ENCODE measurements around the gene CH25H. TPM values are rescaled to one million over a fixed set of nuclear protein-coding genes. Genes with fewer than 3 reads are reported as not detected.
"Not testable (repeated sequence)": the region's sequence is repeated elsewhere in the genome, so short reads cannot be mapped to it uniquely, and the experiment has no call there.

CH25H gene
- total RNA-seq, 2 donors from 2014 or later: 2.7 to 5.6 TPM

DNA sequence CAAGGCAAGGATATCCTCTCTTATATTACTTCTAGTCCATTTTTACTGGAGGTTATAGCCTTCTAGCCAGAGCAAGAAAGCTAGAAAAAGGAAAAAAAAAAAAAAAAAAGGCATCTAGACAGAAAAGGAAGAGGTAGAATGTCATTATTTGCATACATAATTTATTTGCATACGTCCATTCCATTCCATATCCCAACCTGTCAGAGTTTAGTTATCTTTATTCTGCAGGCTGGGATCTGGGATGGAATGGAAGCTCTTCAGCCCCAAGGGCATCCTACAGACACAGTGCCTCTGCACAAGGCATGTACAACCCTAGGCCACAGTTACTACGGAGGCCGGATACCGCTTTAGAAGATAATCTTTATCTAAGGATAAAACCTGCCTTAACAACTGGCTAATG, 9.6 kb downstream of the CH25H start:
- ATAC-seq (ENCODE audit: insufficient number of reproducible peaks, low FRiP score, low read depth) (no peak), DNase-seq (ENCODE audit: low spot score) (no peak)
- H3K27me3 ChIP-seq (replicated peaks; ENCODE audit: insufficient read depth): no peaks in the 10 kb centered on the region
- H3K9me3 ChIP-seq: no peaks in the 10 kb centered on the region
- H3K27ac ChIP-seq: no peak overlapping the region
- TF ChIP-seq, protein P1, sequence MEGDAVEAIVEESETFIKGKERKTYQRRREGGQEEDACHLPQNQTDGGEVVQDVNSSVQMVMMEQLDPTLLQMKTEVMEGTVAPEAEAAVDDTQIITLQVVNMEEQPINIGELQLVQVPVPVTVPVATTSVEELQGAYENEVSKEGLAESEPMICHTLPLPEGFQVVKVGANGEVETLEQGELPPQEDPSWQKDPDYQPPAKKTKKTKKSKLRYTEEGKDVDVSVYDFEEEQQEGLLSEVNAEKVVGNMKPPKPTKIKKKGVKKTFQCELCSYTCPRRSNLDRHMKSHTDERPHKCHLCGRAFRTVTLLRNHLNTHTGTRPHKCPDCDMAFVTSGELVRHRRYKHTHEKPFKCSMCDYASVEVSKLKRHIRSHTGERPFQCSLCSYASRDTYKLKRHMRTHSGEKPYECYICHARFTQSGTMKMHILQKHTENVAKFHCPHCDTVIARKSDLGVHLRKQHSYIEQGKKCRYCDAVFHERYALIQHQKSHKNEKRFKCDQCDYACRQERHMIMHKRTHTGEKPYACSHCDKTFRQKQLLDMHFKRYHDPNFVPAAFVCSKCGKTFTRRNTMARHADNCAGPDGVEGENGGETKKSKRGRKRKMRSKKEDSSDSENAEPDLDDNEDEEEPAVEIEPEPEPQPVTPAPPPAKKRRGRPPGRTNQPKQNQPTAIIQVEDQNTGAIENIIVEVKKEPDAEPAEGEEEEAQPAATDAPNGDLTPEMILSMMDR (IDR thresholded peaks at IDR 0.05): no peak
- H3K36me3 ChIP-seq: no peaks in the 10 kb centered on the region
- H3K4me1 ChIP-seq (ENCODE audit: control insufficient read depth in 1 of 2, low read depth in 2 of 2): no peaks in the 10 kb centered on the region
- no peak overlapping the region for H3K4me3 ChIP-seq

DNA sequence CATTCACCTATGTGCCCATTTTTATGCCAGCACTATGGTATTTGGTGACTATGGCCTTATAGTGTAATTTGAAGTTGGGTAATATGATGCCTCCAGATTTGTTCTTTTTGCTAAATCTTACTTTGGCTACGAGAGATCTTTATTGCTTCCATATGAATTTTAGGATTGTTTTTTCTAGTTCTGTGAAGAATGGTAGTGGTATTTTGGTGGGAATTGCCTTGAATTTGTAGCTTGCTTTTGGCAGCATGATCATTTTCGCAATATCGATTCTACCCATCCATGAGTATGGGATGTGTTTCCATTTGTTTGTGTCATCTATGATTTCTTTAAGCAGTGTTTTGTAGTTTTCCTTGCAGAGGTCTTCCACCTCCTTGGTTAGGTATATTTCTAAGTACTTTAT, 15.8 kb downstream of the CH25H start:
- H3K9me3 ChIP-seq; H3K4me1 ChIP-seq (ENCODE audit: control insufficient read depth in 1 of 2, low read depth in 2 of 2); H3K4me3 ChIP-seq; DNase-seq (ENCODE audit: low spot score); H3K36me3 ChIP-seq; ATAC-seq (ENCODE audit: insufficient number of reproducible peaks, low FRiP score, low read depth); H3K27me3 ChIP-seq (replicated peaks; ENCODE audit: insufficient read depth); H3K27ac ChIP-seq: not testable (repeated sequence)

DNA sequence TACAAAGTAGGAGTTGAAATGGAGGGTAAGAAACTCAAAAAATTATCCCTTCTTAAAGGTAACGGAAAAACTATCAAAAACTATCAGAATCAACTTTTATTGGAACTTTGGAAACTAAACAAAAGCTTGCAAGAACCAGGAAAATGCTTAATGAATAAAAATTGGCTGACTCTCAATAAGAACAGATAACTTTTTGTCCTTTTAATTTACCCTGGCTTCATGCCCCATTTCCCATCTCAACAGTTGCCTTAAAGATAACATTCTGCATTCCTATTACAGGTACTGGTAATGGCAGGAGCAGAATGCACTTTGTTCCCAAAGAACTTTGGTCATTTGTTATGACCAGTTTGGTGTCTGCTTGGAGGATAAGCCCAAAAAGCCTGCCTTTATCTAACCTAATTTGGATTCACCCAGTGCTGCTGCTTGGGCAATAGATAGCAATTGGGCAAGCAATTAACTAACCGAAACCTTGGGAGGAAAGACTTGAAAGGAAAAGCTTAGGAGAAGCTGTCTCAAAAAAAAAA, 17.8 kb downstream of the CH25H start:
- H3K4me1 ChIP-seq (ENCODE audit: control insufficient read depth in 1 of 2, low read depth in 2 of 2): peaks cover 0 to 4% of the 10 kb centered on the region in 2 donors
- H3K27me3 ChIP-seq (replicated peaks; ENCODE audit: insufficient read depth): no peaks in the 10 kb centered on the region
- DNase-seq (ENCODE audit: low spot score): no peak
- no peak for ATAC-seq (ENCODE audit: insufficient number of reproducible peaks, low FRiP score, low read depth)
- no peak overlapping the region for H3K27ac ChIP-seq
- TF ChIP-seq, protein P1 (IDR thresholded peaks at IDR 0.05): no peak
- no peaks in the 10 kb centered on the region for H3K9me3 ChIP-seq
- H3K36me3 ChIP-seq: no peaks in the 10 kb centered on the region
- no peak overlapping the region for H3K4me3 ChIP-seq

DNA sequence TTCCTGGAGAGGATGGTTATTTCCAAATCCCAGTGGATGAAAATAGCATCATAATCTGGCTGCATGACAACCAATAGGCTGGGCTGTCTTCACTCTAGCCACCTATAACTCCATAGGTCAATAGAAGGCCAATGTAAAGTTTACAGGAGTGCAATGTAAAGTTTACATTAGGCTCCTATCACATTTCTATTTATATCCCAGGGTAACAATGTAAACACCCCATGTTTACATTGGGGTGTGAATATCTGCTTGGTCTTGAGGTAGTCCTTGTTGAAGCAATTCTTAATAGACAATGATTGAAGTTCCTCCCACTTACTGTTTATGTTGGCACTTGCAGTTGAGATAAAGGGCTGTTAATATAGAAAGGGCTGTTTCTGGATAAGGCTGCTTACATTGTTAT, 21.5 kb downstream of the CH25H start:
- Histone ChIP-seq H3K4me3 (no peak overlapping the region), H3K9me3 (no peaks in the 10 kb centered on the region), H3K27ac (no peak overlapping the region), H3K27me3 (replicated peaks; ENCODE audit: insufficient read depth) (no peaks in the 10 kb centered on the region), H3K4me1 (ENCODE audit: control insufficient read depth in 1 of 2, low read depth in 2 of 2) (peaks cover 0 to 4% of the 10 kb centered on the region in 2 donors), H3K36me3 (no peaks in the 10 kb centered on the region)
- DNase-seq (ENCODE audit: low spot score) (no peak), ATAC-seq (ENCODE audit: insufficient number of reproducible peaks, low FRiP score, low read depth) (no peak)
- TF ChIP-seq, protein P1 (IDR thresholded peaks at IDR 0.05): no peak

DNA sequence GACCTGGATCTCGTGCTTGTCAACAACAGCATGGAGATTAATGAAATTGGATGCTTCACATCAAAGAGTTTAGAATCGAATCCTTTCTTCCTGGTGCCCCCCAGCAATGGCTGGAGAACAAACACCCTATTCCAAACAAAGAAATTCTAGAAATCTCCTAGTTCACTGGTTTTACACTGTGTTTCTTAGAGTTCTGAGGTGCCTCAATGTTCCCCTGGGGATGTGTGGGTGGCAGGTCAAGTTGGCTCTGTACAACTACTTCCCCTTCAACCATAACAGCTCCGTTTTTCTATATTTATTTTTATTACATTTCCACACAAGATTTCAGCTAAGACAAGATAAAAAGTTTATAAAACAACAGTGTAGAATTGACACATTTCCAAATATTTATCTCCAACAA, 22.5 kb downstream of the CH25H start:
- DNase-seq (ENCODE audit: low spot score) (no peak), ATAC-seq (ENCODE audit: insufficient number of reproducible peaks, low FRiP score, low read depth) (no peak)
- H3K4me3 ChIP-seq: no peak overlapping the region
- no peaks in the 10 kb centered on the region for H3K9me3 ChIP-seq
- TF ChIP-seq, protein P1 (IDR thresholded peaks at IDR 0.05): no peak
- H3K27me3 ChIP-seq (replicated peaks; ENCODE audit: insufficient read depth): no peaks in the 10 kb centered on the region
- no peaks in the 10 kb centered on the region for H3K36me3 ChIP-seq
- peaks cover 0 to 4% of the 10 kb centered on the region in 2 donors for H3K4me1 ChIP-seq (ENCODE audit: control insufficient read depth in 1 of 2, low read depth in 2 of 2)
- H3K27ac ChIP-seq: no peak overlapping the region

DNA sequence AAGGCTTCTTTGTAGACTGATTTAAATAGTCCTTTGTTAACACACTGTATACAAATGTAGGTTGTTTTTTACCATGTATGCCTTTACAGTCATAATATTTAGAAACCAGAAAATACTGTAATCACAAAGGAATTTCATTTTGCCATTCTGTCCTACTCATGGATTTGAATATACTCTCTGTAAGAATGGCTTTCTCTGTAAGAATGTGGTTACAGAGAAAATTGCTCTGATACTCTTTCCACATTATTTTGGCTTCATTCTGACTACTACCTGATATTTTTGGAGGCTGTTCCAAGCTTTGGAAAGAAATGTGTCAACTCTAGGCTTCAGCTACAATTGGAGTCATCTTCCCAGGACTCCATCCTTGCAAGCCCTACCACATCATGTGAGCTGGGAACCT, 23.5 kb downstream of the CH25H start:
- TF ChIP-seq, protein P1 (IDR thresholded peaks at IDR 0.05): no peak

More for the DNA sequence above, 23.5 kb downstream of the CH25H start:
- no peaks in the 10 kb centered on the region for H3K36me3 ChIP-seq
- ATAC-seq (ENCODE audit: insufficient number of reproducible peaks, low FRiP score, low read depth): no peak
- H3K27ac ChIP-seq: no peak overlapping the region
- H3K4me3 ChIP-seq: no peak overlapping the region
- H3K4me1 ChIP-seq (ENCODE audit: control insufficient read depth in 1 of 2, low read depth in 2 of 2): peaks cover 0 to 4% of the 10 kb centered on the region in 2 donors
- DNase-seq (ENCODE audit: low spot score): no peak
- H3K27me3 ChIP-seq (replicated peaks; ENCODE audit: insufficient read depth): no peaks in the 10 kb centered on the region
- H3K9me3 ChIP-seq: no peaks in the 10 kb centered on the region
